Measurements from ENCODE around the gene KLHDC7A.

KLHDC7A gene
- long read RNA-seq = 0 reads

GRCh38 chr1:18480315-18481189 lies at the start of gene KLHDC7A:
Gene KLHDC7A, plus strand, starts transcription at chr1:18480930. Its CDS starts 52 bp downstream, at chr1:18480982.
- Histone ChIP-seq H3K27ac (replicated peaks) (no peak within 1 kb of the TSS), H3K4me3 (replicated peaks; ENCODE audit: insufficient read depth, low read length) (no peak within 1 kb of the TSS), H3K27me3 (ENCODE audit: insufficient read depth, poor library complexity, severe bottlenecking) (peaks cover 2% of the 10 kb centered on the region)
- no peak for DNase-seq (ENCODE audit: low read depth in 1 of 2, low spot score in 1 of 2)
- TF ChIP-seq, protein P1, sequence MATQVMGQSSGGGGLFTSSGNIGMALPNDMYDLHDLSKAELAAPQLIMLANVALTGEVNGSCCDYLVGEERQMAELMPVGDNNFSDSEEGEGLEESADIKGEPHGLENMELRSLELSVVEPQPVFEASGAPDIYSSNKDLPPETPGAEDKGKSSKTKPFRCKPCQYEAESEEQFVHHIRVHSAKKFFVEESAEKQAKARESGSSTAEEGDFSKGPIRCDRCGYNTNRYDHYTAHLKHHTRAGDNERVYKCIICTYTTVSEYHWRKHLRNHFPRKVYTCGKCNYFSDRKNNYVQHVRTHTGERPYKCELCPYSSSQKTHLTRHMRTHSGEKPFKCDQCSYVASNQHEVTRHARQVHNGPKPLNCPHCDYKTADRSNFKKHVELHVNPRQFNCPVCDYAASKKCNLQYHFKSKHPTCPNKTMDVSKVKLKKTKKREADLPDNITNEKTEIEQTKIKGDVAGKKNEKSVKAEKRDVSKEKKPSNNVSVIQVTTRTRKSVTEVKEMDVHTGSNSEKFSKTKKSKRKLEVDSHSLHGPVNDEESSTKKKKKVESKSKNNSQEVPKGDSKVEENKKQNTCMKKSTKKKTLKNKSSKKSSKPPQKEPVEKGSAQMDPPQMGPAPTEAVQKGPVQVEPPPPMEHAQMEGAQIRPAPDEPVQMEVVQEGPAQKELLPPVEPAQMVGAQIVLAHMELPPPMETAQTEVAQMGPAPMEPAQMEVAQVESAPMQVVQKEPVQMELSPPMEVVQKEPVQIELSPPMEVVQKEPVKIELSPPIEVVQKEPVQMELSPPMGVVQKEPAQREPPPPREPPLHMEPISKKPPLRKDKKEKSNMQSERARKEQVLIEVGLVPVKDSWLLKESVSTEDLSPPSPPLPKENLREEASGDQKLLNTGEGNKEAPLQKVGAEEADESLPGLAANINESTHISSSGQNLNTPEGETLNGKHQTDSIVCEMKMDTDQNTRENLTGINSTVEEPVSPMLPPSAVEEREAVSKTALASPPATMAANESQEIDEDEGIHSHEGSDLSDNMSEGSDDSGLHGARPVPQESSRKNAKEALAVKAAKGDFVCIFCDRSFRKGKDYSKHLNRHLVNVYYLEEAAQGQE (IDR thresholded peaks at IDR 0.05; ENCODE audit: insufficient replicate concordance, low read depth) = no peak
- TF ChIP-seq GABPA (IDR thresholded peaks at IDR 0.05; ENCODE audit: low read depth) = no peak

DNA sequence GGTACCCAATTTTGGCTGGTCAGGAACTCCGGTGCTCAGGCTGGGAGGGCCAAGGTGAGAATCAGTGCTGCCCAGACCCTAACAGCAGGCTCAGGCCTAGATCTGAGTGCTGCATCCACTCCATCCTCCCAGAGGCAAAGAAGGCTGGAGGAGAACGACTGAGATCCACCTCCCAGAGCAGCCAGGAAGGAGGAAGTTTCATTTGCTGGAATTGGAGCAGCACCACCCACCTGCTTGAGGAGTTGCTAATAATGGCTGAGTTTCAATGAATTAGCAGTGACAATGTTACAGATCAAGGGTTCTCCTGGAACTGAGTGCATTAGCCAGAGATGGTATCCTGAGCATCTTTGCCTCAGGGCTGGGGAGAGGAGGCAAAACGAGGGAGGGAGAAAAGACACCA lies 46.7 kb upstream of the KLHDC7A start:
- DNase-seq (ENCODE audit: low read depth in 1 of 2, low spot score in 1 of 2) = no peak
- TF ChIP-seq, protein P1 (IDR thresholded peaks at IDR 0.05; ENCODE audit: insufficient replicate concordance, low read depth) = no peak
- no peak for TF ChIP-seq POLR2AphosphoS5 (IDR thresholded peaks at IDR 0.05; ENCODE audit: low read depth)
- TF ChIP-seq CTCF (IDR thresholded peaks at IDR 0.05; ENCODE audit: insufficient read depth, low read length) = no peak
- no peak for TF ChIP-seq SPI1 (IDR thresholded peaks at IDR 0.05; ENCODE audit: borderline replicate concordance, low read depth)
- no peak for TF ChIP-seq GABPA (IDR thresholded peaks at IDR 0.05; ENCODE audit: low read depth)
- no peak overlapping the region for H3K27ac ChIP-seq (replicated peaks)
- no peaks in the 10 kb centered on the region for H3K27me3 ChIP-seq (ENCODE audit: insufficient read depth, poor library complexity, severe bottlenecking)
- no peak overlapping the region for H3K4me3 ChIP-seq (replicated peaks; ENCODE audit: insufficient read depth, low read length)

DNA sequence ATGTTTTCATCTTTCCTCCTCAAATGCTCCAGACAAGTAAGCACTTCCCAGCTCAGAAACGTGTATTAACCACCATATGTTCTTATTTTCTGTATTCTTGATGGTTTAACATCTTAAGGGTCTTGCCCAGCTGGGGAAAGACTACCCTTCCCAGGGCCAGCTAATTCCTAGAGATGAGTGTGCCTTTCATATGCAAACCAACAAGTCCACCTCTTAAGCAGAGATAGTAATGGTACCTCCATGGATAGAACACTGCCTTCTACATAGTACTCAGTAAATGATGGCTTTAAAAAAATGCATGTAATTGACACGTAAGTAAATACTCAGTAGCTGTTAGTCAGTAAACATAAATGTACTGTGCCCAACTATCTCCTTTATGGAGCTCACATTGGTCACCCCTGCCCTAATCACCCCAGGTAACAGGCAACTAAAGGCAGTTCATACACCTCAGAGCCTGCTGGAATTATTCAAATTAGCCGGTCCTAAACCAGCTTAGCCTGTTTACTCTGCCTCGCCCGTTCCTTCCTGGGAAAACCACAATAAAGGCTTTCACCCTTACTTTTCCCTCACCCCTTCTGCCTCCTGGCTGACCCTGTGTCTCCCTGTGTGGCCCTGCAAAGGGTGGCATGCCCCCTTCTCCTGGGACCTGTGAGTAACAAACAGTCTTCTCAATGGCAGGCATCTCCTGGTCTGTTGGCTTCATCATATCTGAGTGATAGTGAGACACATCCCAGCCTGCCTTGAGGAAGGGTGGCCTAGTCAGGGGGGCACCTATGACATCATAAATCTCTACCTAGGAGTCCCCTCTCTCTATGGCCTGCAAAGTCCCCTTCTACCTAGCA lies 40.1 kb upstream of the KLHDC7A start:
- H3K4me3 ChIP-seq (replicated peaks; ENCODE audit: insufficient read depth, low read length) = no peak overlapping the region
- no peak overlapping the region for H3K27ac ChIP-seq (replicated peaks)
- H3K27me3 ChIP-seq (ENCODE audit: insufficient read depth, poor library complexity, severe bottlenecking) = no peaks in the 10 kb centered on the region
- DNase-seq (ENCODE audit: low read depth in 1 of 2, low spot score in 1 of 2) = no peak
- no peak for TF ChIP-seq GABPA (IDR thresholded peaks at IDR 0.05; ENCODE audit: low read depth)
- no peak for TF ChIP-seq POLR2AphosphoS5 (IDR thresholded peaks at IDR 0.05; ENCODE audit: low read depth)
- no peak for TF ChIP-seq SPI1 (IDR thresholded peaks at IDR 0.05; ENCODE audit: borderline replicate concordance, low read depth)
- TF ChIP-seq, protein P1 (IDR thresholded peaks at IDR 0.05; ENCODE audit: insufficient replicate concordance, low read depth) = no peak
- no peak for TF ChIP-seq CTCF (IDR thresholded peaks at IDR 0.05; ENCODE audit: insufficient read depth, low read length)
